A549 (cell line): ENCODE data around the gene RFX3. TPM values are rescaled to one million over a fixed set of nuclear protein-coding genes. Genes with fewer than 3 reads are reported as not detected.

ENCODE experiments used
- ATAC-seq, 2 experiments: fragments of 200-7000 bp in 1 of 2; fragments of >200 bp in 1 of 2; cut with Nextera tagmentation in 1 of 2; cut with Tn5 transposase in 1 of 2; 3 replicates each; pipeline versions ENCODE4 v1.8.0 to v1.9.1; 2018 to 2020; ENCODE audit warnings: mild to moderate bottlenecking in 1 of 2, moderate library complexity in 1 of 2
- CTCF ChIA-PET: fragments of 300-600 bp; sonication (Branson Sonifier 250); formaldehyde crosslinking; extraction: SDS; loops from one replicate; lab custom pipeline; 2021; ENCODE audit warnings: antibody characterized with exemption, inconsistent platforms; lab: Yijun Ruan, JAX
- POLR2A ChIA-PET: fragments of 350-600 bp; formaldehyde crosslinking; extraction: SDS; loops from one replicate; lab custom pipeline; 2021; ENCODE audit warnings: antibody characterized with exemption, inconsistent platforms; lab: Yijun Ruan, JAX
- DNase-seq, 2 experiments: peaks; one replicate each; pipeline versions ENCODE4 v3.0.0 to v3.0.0-alpha.2; 2011 to 2016; ENCODE audit warnings: low read depth in 1 of 2, low spot score in 1 of 2
- FAIRE-seq: peaks from 2 replicates; lab custom pipeline; 2011; peaks lifted over from hg19 to GRCh38; lab: Jason Lieb, UNC
- H3K27ac ChIP-seq, 2 experiments: fragments of >200 bp; sonication (Bioruptor Twin); formaldehyde crosslinking; 3 replicates each; pipeline ENCODE4 v1.5.1; 2016 to 2017
- H3K4me1 ChIP-seq: fragments of >200 bp; sonication (Bioruptor Twin); formaldehyde crosslinking; 3 replicates; pipeline ENCODE4 v1.6.1; 2016
- H3K4me2 ChIP-seq: fragments of >200 bp; sonication (Bioruptor Twin); formaldehyde crosslinking; 3 replicates; pipeline ENCODE4 v1.6.1; 2016
- H3K4me3 ChIP-seq: fragments of >200 bp; sonication (Bioruptor Twin); formaldehyde crosslinking; 3 replicates; pipeline ENCODE4 v1.5.1; 2016
- H3K9me3 ChIP-seq: fragments of >200 bp; sonication (Bioruptor Twin); formaldehyde crosslinking; 3 replicates; pipeline ENCODE4 v1.6.1; 2016
- BHLHE40 ChIP-seq: IDR thresholded peaks from 2 replicates; pipeline ENCODE4 v1.6.1; 2012; ENCODE audit warnings: low read depth, low read length, inconsistent platforms
- CEBPB ChIP-seq, 2 experiments: fragments of >200 bp in 1 of 2; sonication (Bioruptor Twin) in 1 of 2; formaldehyde crosslinking in 1 of 2; IDR thresholded peaks; 2 replicates each; pipeline ENCODE4 v1.6.1; 2012 to 2016
- EHMT2 ChIP-seq: fragments of 200-600 bp; sonication (generic); IDR thresholded peaks from 2 replicates; pipeline ENCODE4 v1.6.1; 2016; ENCODE audit warnings: antibody characterized with exemption, low read depth, mild to moderate bottlenecking, moderate library complexity
- EP300 ChIP-seq, 2 experiments: fragments of >200 bp; sonication (Bioruptor Twin); formaldehyde crosslinking; IDR thresholded peaks; 2 replicates in 1 of 2; 3 replicates in 1 of 2; pipeline ENCODE4 v1.6.1; 2016 to 2017
- ESRRA ChIP-seq: fragments of 150-350 bp; IDR thresholded peaks from 2 replicates; pipeline ENCODE4 v1.6.1; 2014; ENCODE audit warnings: mild to moderate bottlenecking, low read length, borderline replicate concordance
- FOSB ChIP-seq: fragments of 250-450 bp; sonication (Bioruptor Pico); IDR thresholded peaks from 2 replicates; pipeline ENCODE4 v1.5.0; 2020; ENCODE audit warnings: mild to moderate bottlenecking, moderate library complexity
- GATA3 ChIP-seq: IDR thresholded peaks from 2 replicates; pipeline ENCODE4 v1.6.1; 2012; ENCODE audit warnings: borderline replicate concordance
- HEYL ChIP-seq: fragments of 250-450 bp; sonication (Bioruptor Pico); IDR thresholded peaks from 2 replicates; pipeline ENCODE4 v1.8.0; 2021; ENCODE audit warnings: mild to moderate bottlenecking, moderate library complexity
- JUNB ChIP-seq: fragments of >200 bp; sonication (Bioruptor Twin); formaldehyde crosslinking; IDR thresholded peaks from 2 replicates; pipeline ENCODE4 v1.6.1; 2016
- KDM5A ChIP-seq: fragments of 200-600 bp; sonication (generic); IDR thresholded peaks from 2 replicates; pipeline ENCODE4 v1.6.1; 2016; ENCODE audit warnings: antibody characterized with exemption, mild to moderate bottlenecking
- MAFK ChIP-seq: fragments of 450-650 bp; IDR thresholded peaks from 2 replicates; pipeline ENCODE4 v1.6.1; 2014; ENCODE audit not compliant: partially characterized antibody
- MAZ ChIP-seq: fragments of 150-350 bp; IDR thresholded peaks from 2 replicates; pipeline ENCODE4 v1.6.1; 2014; ENCODE audit warnings: antibody characterized with exemption, low read depth, low read length, borderline replicate concordance
- NR3C1 ChIP-seq: fragments of >200 bp; sonication (Bioruptor Twin); formaldehyde crosslinking; IDR thresholded peaks from 3 replicates; pipeline ENCODE4 v1.6.1; 2017
- POLR2A ChIP-seq: IDR thresholded peaks from 2 replicates; pipeline ENCODE4 v1.6.1; 2012; ENCODE audit warnings: mild to moderate bottlenecking, low read length
- POLR2AphosphoS2 ChIP-seq: conservative IDR thresholded peaks from 2 replicates; pipeline ENCODE4 v1.6.1; 2012; ENCODE audit warnings: low read length, improper control_type of control experiment, inconsistent platforms
- RAD21 ChIP-seq, 2 experiments: fragments of >200 bp in 1 of 2; sonication (Bioruptor Twin) in 1 of 2; formaldehyde crosslinking in 1 of 2; IDR thresholded peaks in 1 of 2; conservative IDR thresholded peaks in 1 of 2; 2 replicates in 1 of 2; 3 replicates in 1 of 2; pipeline ENCODE4 v1.6.1; 2012 to 2018; ENCODE audit warnings: inconsistent platforms in 1 of 2
- RARB ChIP-seq: fragments of 250-450 bp; sonication (Bioruptor Pico); IDR thresholded peaks from 2 replicates; pipeline ENCODE4 v1.8.0; 2021; ENCODE audit warnings: mild to moderate bottlenecking, moderate library complexity
- RNF2 ChIP-seq: fragments of 200-600 bp; sonication (generic); IDR thresholded peaks from 2 replicates; pipeline ENCODE4 v1.6.1; 2016; ENCODE audit warnings: low read depth, mild to moderate bottlenecking, antibody characterized with exemption, moderate library complexity, borderline replicate concordance
- SREBF2 ChIP-seq: fragments of 450-650 bp; IDR thresholded peaks from 2 replicates; pipeline ENCODE4 v1.6.1; 2014; ENCODE audit warnings: mild to moderate bottlenecking, moderate library complexity
- TP53 ChIP-seq: fragments of 250-450 bp; sonication (Bioruptor Pico); IDR thresholded peaks from 2 replicates; pipeline ENCODE4 v1.5.0; 2021; ENCODE audit warnings: mild to moderate bottlenecking, moderate library complexity
- ZFP36 ChIP-seq: fragments of 450-650 bp; IDR thresholded peaks from 2 replicates; pipeline ENCODE4 v1.6.1; 2014; ENCODE audit warnings: borderline replicate concordance; ENCODE audit not compliant: partially characterized antibody
- WGBS: methylation state at CpG from one replicate; pipeline ENCODE4 v1.1.6; 2017; ENCODE audit errors: missing lambda C conversion rate; 5-methylcytosine and 5-hydroxymethylcytosine counted together
- polyA plus RNA-seq, 4 experiments: library from polyadenylated mRNA; depleted of rRNA in 3 of 4; stranded (reverse); fragments of >200 nt; fragmentation: RNase III in 1 of 4; extraction: RNeasy Plus Mini Kit Qiagen cat#74134 plus additional on column Dnase treatment in 1 of 4; gene quantifications; 2 replicates in 3 of 4; 3 replicates in 1 of 4; pipeline ENCODE4 v1.2.3, GENCODE V29; 2011 to 2017
- TF ChIP-seq, protein P1 (sequence below): IDR thresholded peaks from 2 replicates; pipeline ENCODE4 v1.6.1; 2012
- TF ChIP-seq, protein P2 (sequence below): IDR thresholded peaks from 2 replicates; pipeline ENCODE4 v1.6.1; 2012
- TF ChIP-seq, protein P3 (sequence below): fragments of >200 bp; sonication (Bioruptor Twin); formaldehyde crosslinking; IDR thresholded peaks from 3 replicates; pipeline ENCODE4 v1.6.1; 2016
- TF ChIP-seq, protein P4 (sequence below): IDR thresholded peaks from 2 replicates; pipeline ENCODE4 v1.6.1; 2012; ENCODE audit warnings: low read depth, borderline replicate concordance

RFX3 gene
- polyA plus RNA-seq, 2 of the 4 experiments (the other 2 are of a cell fraction) = 1.3 to 7.9 TPM

DNA sequence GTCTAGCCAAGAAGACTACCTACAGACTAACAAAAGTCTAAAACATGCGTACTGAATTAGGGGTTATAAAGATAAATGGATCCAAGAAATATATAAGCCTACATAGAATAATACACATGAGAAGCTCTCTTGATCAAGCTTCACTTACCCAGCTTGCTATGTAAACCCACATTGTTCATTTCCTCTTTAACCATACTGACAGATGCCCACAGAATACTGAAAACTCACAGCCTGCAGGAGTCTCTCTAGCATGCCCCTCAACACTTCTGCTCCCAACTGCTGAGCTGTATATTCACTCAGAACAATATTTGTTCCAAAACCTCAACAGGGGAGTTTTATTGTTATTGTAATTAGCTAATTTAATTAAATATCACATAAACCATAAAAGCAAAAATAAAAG lies 52.4 kb downstream of the RFX3 start:
- Histone ChIP-seq H3K4me2 (no peak overlapping the region), H3K4me1 (0 out of 3 replicates have a peak, but pooled peaks cover 4% of the 10 kb centered on the region), H3K4me3 (no peak overlapping the region), H3K9me3 (peaks cover 6% of the 10 kb centered on the region; the same call in 1 of the 3 replicates), H3K27ac (no peak overlapping the region)
- DNase-seq (no peak), ATAC-seq (no peak), FAIRE-seq (no peak)
- CTCF ChIA-PET = interaction anchor here (0.7 to 1.2 kb wide), 2 partner anchors 14 to 32 kb away, joined by 3 read pairs; no protein-coding TSS in a partner anchor
- POLR2A ChIA-PET = no interaction called here
- TF ChIP-seq MAFK (no peak), GATA3 (no peak), JUNB (no peak), RARB (CRISPR knock-in tag) (no peak), EP300 (IDR thresholded peaks at IDR 0.05) (no peak), HEYL (CRISPR knock-in tag) (no peak), RAD21 (conservative IDR thresholded peaks at IDR 0.05 in 1 of 2, IDR thresholded peaks at IDR 0.05 in 1 of 2) (no peak), FOSB (CRISPR knock-in tag) (no peak), SREBF2 (no peak), EHMT2 (no peak), TP53 (CRISPR knock-in tag) (no peak), POLR2A (no peak), BHLHE40 (no peak)
- TF ChIP-seq, protein P1, sequence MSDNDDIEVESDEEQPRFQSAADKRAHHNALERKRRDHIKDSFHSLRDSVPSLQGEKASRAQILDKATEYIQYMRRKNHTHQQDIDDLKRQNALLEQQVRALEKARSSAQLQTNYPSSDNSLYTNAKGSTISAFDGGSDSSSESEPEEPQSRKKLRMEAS = no peak
- TF ChIP-seq, protein P2, sequence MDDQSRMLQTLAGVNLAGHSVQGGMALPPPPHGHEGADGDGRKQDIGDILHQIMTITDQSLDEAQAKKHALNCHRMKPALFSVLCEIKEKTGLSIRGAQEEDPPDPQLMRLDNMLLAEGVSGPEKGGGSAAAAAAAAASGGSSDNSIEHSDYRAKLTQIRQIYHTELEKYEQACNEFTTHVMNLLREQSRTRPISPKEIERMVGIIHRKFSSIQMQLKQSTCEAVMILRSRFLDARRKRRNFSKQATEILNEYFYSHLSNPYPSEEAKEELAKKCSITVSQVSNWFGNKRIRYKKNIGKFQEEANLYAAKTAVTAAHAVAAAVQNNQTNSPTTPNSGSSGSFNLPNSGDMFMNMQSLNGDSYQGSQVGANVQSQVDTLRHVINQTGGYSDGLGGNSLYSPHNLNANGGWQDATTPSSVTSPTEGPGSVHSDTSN = no peak
- TF ChIP-seq, protein P3, sequence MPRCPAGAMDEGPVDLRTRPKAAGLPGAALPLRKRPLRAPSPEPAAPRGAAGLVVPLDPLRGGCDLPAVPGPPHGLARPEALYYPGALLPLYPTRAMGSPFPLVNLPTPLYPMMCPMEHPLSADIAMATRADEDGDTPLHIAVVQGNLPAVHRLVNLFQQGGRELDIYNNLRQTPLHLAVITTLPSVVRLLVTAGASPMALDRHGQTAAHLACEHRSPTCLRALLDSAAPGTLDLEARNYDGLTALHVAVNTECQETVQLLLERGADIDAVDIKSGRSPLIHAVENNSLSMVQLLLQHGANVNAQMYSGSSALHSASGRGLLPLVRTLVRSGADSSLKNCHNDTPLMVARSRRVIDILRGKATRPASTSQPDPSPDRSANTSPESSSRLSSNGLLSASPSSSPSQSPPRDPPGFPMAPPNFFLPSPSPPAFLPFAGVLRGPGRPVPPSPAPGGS = no peak
- WGBS = 98% methylated on average over 1 of the region's 1 CpG

DNA sequence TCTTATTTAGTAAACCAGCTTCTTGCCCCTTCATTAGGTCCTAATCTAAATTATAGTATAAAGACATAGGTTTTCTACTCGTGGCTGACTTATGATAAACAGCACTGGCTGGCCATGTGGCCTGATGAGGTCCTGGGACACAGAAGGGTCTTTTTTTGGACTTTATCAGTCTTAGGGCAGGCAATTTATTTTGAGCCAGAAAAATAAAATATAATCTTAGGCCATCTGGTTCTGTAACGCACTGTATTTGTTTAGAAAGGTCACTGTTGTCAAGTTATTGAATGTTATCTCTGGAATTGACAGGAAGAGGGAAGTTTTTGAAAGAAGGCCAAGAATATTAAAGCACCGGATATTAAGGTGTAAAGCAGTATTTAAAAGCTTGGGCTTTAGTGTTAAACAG lies 53.9 kb downstream of the RFX3 start:
- DNase-seq (no peak), ATAC-seq (no peak), FAIRE-seq (peak; percentile 43)
- Histone ChIP-seq H3K27ac (no peak overlapping the region), H3K4me1 (peaks cover 11% of the 10 kb centered on the region; the same call in 2 of the 3 replicates), H3K4me3 (no peak overlapping the region), H3K4me2 (no peak overlapping the region), H3K9me3 (no peaks in the 10 kb centered on the region)
- ChIA-PET POLR2A (no interaction called here), CTCF (no interaction called here)
- 67% methylated on average over 3 of the region's 3 CpGs for WGBS
- no peak for TF ChIP-seq ESRRA
- no peak for TF ChIP-seq EHMT2
- TF ChIP-seq MAZ = no peak
- no peak for TF ChIP-seq CEBPB (IDR thresholded peaks at IDR 0.05)

DNA sequence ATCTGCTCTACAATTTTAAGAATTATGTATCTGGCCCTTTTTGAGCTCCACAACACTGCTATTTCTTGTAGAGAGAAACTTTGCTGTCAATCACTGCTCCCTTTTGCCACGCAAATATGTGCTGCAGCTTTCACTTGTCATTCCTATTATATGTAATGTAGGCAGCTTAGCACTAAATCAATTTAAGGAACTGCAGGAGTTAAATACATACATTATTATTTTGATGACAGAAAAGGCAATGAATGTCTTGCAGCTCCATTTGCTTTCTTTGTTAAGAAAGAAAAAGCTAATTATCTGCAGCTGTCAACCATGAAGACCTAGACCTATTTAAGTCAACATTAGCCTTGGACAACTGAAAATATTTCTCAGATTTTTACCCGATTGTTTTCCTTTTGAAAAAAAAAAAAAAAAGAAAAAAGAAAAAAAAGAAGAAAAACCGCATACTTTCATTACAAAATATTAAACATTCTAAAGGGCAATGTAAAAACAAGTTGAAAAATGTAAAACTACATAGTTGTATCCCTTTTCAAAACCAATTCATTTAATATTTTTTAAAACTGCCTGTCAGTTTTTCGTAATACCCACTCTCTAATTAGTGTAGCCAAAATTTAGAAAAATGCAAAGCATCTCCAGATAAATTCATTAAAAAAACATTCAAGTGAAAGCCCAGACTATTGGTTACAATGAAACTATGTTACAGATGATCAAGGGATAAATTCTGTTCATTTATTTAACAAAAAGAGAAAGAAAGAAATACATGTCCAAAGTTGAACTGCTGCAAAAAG lies 57.2 kb downstream of the RFX3 start:
- FAIRE-seq = no peak
- H3K4me3 ChIP-seq = no peak overlapping the region
- CTCF ChIA-PET = interaction anchor here (1.0 to 1.9 kb wide), 6 partner anchors 10 to 58 kb away, joined by 3 to 9 read pairs (median 7); no protein-coding TSS in a partner anchor
- H3K4me2 ChIP-seq = no peak overlapping the region
- WGBS = 61% methylated on average over 4 of the region's 4 CpGs
- no peaks in the 10 kb centered on the region for H3K9me3 ChIP-seq
- no peak for TF ChIP-seq KDM5A
- TF ChIP-seq HEYL (CRISPR knock-in tag) = no peak
- TF ChIP-seq, protein P4, sequence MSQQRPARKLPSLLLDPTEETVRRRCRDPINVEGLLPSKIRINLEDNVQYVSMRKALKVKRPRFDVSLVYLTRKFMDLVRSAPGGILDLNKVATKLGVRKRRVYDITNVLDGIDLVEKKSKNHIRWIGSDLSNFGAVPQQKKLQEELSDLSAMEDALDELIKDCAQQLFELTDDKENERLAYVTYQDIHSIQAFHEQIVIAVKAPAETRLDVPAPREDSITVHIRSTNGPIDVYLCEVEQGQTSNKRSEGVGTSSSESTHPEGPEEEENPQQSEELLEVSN = no peak
- no peak for TF ChIP-seq NR3C1
- TF ChIP-seq FOSB (CRISPR knock-in tag) = no peak
- no peak for TF ChIP-seq ESRRA
- TF ChIP-seq RARB (CRISPR knock-in tag) = no peak
- no peak for TF ChIP-seq POLR2AphosphoS2
- TF ChIP-seq ZFP36 = no peak
- TF ChIP-seq EHMT2 = no peak
- no peak for TF ChIP-seq RNF2
- peaks cover 7% of the 10 kb centered on the region; the same call in 2 of the 3 replicates for H3K4me1 ChIP-seq
- ATAC-seq = no peak
- no peak overlapping the region for H3K27ac ChIP-seq
- no peak for DNase-seq
- POLR2A ChIA-PET = interaction anchor here (2.1 kb wide), 1 partner anchor 58 kb away, joined by 9 read pairs; the partner anchor contains the start of gene RFX3
